Chondrocyte (in vitro differentiated cells): Measurements from ENCODE around the gene ADAMTSL1. TPM values are rescaled to one million over a fixed set of nuclear protein-coding genes. Genes with fewer than 3 reads are reported as not detected.

Experiments used
- DNase-seq: peaks from one replicate; pipeline ENCODE4 v3.0.0; 2021; ENCODE audit warnings: mixed read lengths, low spot score
- H3K27ac Mint-ChIP-seq: one replicate; pipeline ENCODE4 v1.8.0; 2021; ENCODE audit warnings: mild to moderate bottlenecking, moderate library complexity, mixed read lengths; ENCODE audit not compliant: unreplicated experiment
- H3K27me3 Mint-ChIP-seq: 2 replicates; pipeline ENCODE4 v1.8.0; 2021; ENCODE audit warnings: low read depth, mixed read lengths
- H3K36me3 Mint-ChIP-seq: 2 replicates; pipeline ENCODE4 v1.8.0; 2021; ENCODE audit warnings: low read depth, mixed read lengths
- H3K4me1 Mint-ChIP-seq: 2 replicates; pipeline ENCODE4 v1.8.0; 2021; ENCODE audit warnings: low read depth, mild to moderate bottlenecking, mixed read lengths
- H3K4me3 Mint-ChIP-seq: one replicate; pipeline ENCODE4 v1.8.0; 2021; ENCODE audit warnings: mild to moderate bottlenecking, moderate library complexity, mixed read lengths; ENCODE audit not compliant: unreplicated experiment
- H3K9me3 Mint-ChIP-seq: 2 replicates; pipeline ENCODE4 v1.8.0; 2021; ENCODE audit warnings: low read depth, mixed read lengths
- CTCF ChIP-seq: fragments of 200-600 bp; sonication (generic); IDR thresholded peaks from 2 replicates; pipeline ENCODE4 v1.5.0; 2021; ENCODE audit warnings: antibody characterized with exemption, mild to moderate bottlenecking, moderate library complexity
- total RNA-seq: library from RNA; stranded (reverse); gene quantifications from 3 replicates; pipeline ENCODE4 v1.2.1, GENCODE V29; 2021

Gene ADAMTSL1
- total RNA-seq, 1 donor from 2014 or later: 1.0 TPM

- H3K27ac Mint-ChIP-seq: peak overlapping the region; percentile 19
Observed at GRCh38 chr9:18437315-18438201, 36.4 kb upstream of the ADAMTSL1 start.

GRCh38 chr9:18438300-18438925 is 35.5 kb upstream of the ADAMTSL1 start:
- peaks cover 33% of the 10 kb centered on the region for H3K4me1 Mint-ChIP-seq
- H3K27ac Mint-ChIP-seq: peak overlapping the region; percentile 62
- peak overlapping the region; percentile 76 for H3K4me3 Mint-ChIP-seq
- H3K9me3 Mint-ChIP-seq: no peaks in the 10 kb centered on the region
- H3K36me3 Mint-ChIP-seq: no peaks in the 10 kb centered on the region
- no peaks in the 10 kb centered on the region for H3K27me3 Mint-ChIP-seq
- no peak for DNase-seq
- TF ChIP-seq CTCF: peak; percentile 75

More at GRCh38 chr9:18437315-18438201, 36.4 kb upstream of the ADAMTSL1 start:
- peaks cover 33% of the 10 kb centered on the region for H3K4me1 Mint-ChIP-seq
- no peaks in the 10 kb centered on the region for H3K9me3 Mint-ChIP-seq
- H3K27me3 Mint-ChIP-seq: no peaks in the 10 kb centered on the region
- no peak for DNase-seq
- TF ChIP-seq CTCF: no peak
- no peaks in the 10 kb centered on the region for H3K36me3 Mint-ChIP-seq
- peak overlapping the region; percentile 76 for H3K4me3 Mint-ChIP-seq

GRCh38 chr9:18438951-18439350 is 35.0 kb upstream of the ADAMTSL1 start:
- Mint-ChIP-seq H3K27ac (peak overlapping the region; percentile 62), H3K27me3 (no peaks in the 10 kb centered on the region), H3K9me3 (no peaks in the 10 kb centered on the region), H3K4me3 (peak overlapping the region; percentile 76), H3K36me3 (no peaks in the 10 kb centered on the region), H3K4me1 (peaks cover 33% of the 10 kb centered on the region)
- no peak for TF ChIP-seq CTCF
- DNase-seq: no peak

GRCh38 chr9:18441261-18441660 is 32.7 kb upstream of the ADAMTSL1 start:
- peak overlapping the region; percentile 34 for H3K27ac Mint-ChIP-seq
- DNase-seq: no peak
- no peak overlapping the region for H3K4me3 Mint-ChIP-seq
- H3K4me1 Mint-ChIP-seq: peaks cover 33% of the 10 kb centered on the region
- no peak for TF ChIP-seq CTCF
- H3K36me3 Mint-ChIP-seq: no peaks in the 10 kb centered on the region
- H3K9me3 Mint-ChIP-seq: no peaks in the 10 kb centered on the region
- H3K27me3 Mint-ChIP-seq: no peaks in the 10 kb centered on the region

- Mint-ChIP-seq H3K27me3 (no peaks in the 10 kb centered on the region), H3K4me3 (no peak overlapping the region), H3K4me1 (peaks cover 27% of the 10 kb centered on the region), H3K9me3 (no peaks in the 10 kb centered on the region), H3K36me3 (no peaks in the 10 kb centered on the region), H3K27ac (peak overlapping the region; percentile 36)
- peak; percentile 97 for TF ChIP-seq CTCF
- no peak for DNase-seq
Observed at GRCh38 chr9:18442629-18443491, 31.1 kb upstream of the ADAMTSL1 start.
